OCI-LY7 (cell line): Measurements from ENCODE around the gene PCDHGC4.

Experiments used
- CTCF ChIP-seq: fragments of 200-600 bp; sonication (generic); conservative IDR thresholded peaks from 2 replicates; pipeline ENCODE4 v1.5.1; 2014; ENCODE audit warnings: mild to moderate bottlenecking, antibody characterized with exemption, low read length, moderate library complexity, mixed read lengths
- EZH2phosphoT487 ChIP-seq: fragments of 200-600 bp; sonication (generic); IDR thresholded peaks from 2 replicates; pipeline ENCODE4 v1.6.1; 2018; ENCODE audit warnings: low read depth, borderline replicate concordance, mild to moderate bottlenecking, mixed run types, antibody characterized with exemption, low read length, moderate library complexity, mixed read lengths

GRCh38 chr5:141485321-141486055 is 658 bp downstream of the PCDHGC4 start:
- TF ChIP-seq CTCF (no peak), EZH2phosphoT487 (no peak)
